ENCODE results near the gene BBS9. TPM values are rescaled to one million over a fixed set of nuclear protein-coding genes. Genes with fewer than 3 reads are reported as not detected.

Gene BBS9
- total and polyA plus RNA-seq, 2 experiments from 2014 or later, result 10.2 to 15.0 TPM

GRCh38 chr7:33651998-33652515, 522.7 kb downstream of the BBS9 start:
- 79 to 80% methylated on average over 3 of the region's 3 CpGs for WGBS, 2 experiments (ENCODE audit: low coverage in 1 of 2, low lambda C conversion rate in 2 of 2, missing lambda C conversion rate in 2 of 2)
- H3K4me1 ChIP-seq (ENCODE audit: insufficient read depth), result peaks cover 23% of the 10 kb centered on the region
- in situ Hi-C loops (cut with MboI), result no loop called here

DNA sequence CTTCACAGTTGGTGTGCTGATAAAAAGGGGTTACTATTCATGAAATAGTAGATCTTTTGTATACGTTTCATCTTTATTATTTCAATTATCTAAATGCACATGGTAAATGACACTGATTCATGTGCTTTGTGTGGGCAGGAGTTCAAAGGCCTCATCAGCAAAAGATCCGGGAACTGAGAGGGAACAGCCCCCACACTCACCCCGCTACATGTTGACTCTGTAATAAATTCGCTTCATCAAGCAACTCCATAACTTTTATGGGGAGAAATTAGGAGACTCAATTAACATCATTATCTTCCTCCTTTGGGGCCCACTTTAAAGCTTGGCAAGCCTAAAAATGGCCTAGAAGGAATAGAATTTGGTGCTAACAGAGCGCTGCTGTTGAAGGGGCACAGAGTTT, 525.3 kb downstream of the BBS9 start:
- in situ Hi-C loops (cut with MboI), result no loop called here
- Histone ChIP-seq H3K79me2 (ENCODE audit: insufficient read depth) (no peaks in the 10 kb centered on the region), H3K9me2 (ENCODE audit: insufficient read depth) (no peaks in the 10 kb centered on the region), H3K27ac (no peak overlapping the region), H3K36me3 (ENCODE audit: low read depth) (no peaks in the 10 kb centered on the region), H3F3A (ENCODE audit: insufficient read depth) (0 out of 2 replicates have a peak, but pooled peaks cover 8% of the 10 kb centered on the region), H3K4me3 (no peak overlapping the region), H3K9me3 (ENCODE audit: low read depth) (no peaks in the 10 kb centered on the region), H4K20me1 (ENCODE audit: insufficient read depth) (no peaks in the 10 kb centered on the region), H3K9ac (no peak overlapping the region), H3K4me1 (ENCODE audit: insufficient read depth) (peaks cover 18% of the 10 kb centered on the region), H2AFZ (no peak overlapping the region), H3K4me2 (ENCODE audit: unreplicated experiment) (no peak overlapping the region), H3K27me3 (replicated peaks; ENCODE audit: insufficient read depth) (no peaks in the 10 kb centered on the region)
- TF ChIP-seq EZH2phosphoT487 (IDR thresholded peaks at IDR 0.05; ENCODE audit: insufficient read depth, low read depth) (no peak), EZH2 (IDR thresholded peaks at IDR 0.05; ENCODE audit: insufficient read depth, poor library complexity, severe bottlenecking) (no peak)
- WGBS, 2 experiments (ENCODE audit: low coverage in 1 of 2, low lambda C conversion rate in 2 of 2, missing lambda C conversion rate in 2 of 2), result 88 to 90% methylated on average over 5 of the region's 5 CpGs
- DNase-seq, result no peak

More at GRCh38 chr7:33651998-33652515, 522.7 kb downstream of the BBS9 start:
- DNase-seq, result no peak
- TF ChIP-seq EZH2 (IDR thresholded peaks at IDR 0.05; ENCODE audit: insufficient read depth, poor library complexity, severe bottlenecking) (no peak), EZH2phosphoT487 (IDR thresholded peaks at IDR 0.05; ENCODE audit: insufficient read depth, low read depth) (no peak)
- Histone ChIP-seq H3K27me3 (replicated peaks; ENCODE audit: insufficient read depth) (no peaks in the 10 kb centered on the region), H4K20me1 (ENCODE audit: insufficient read depth) (no peaks in the 10 kb centered on the region), H3K9me3 (ENCODE audit: low read depth) (no peaks in the 10 kb centered on the region), H3K36me3 (ENCODE audit: low read depth) (no peaks in the 10 kb centered on the region), H3K4me3 (no peak overlapping the region), H3K79me2 (ENCODE audit: insufficient read depth) (no peaks in the 10 kb centered on the region), H3K27ac (no peak overlapping the region), H3F3A (ENCODE audit: insufficient read depth) (0 out of 2 replicates have a peak, but pooled peaks cover 10% of the 10 kb centered on the region), H2AFZ (no peak overlapping the region), H3K9ac (no peak overlapping the region), H3K9me2 (ENCODE audit: insufficient read depth) (no peaks in the 10 kb centered on the region), H3K4me2 (ENCODE audit: unreplicated experiment) (no peak overlapping the region)

Small RNA genes within 50 kb of the gene (small RNA-seq; reads per million reads assigned to genes)
- gene AC007312.1 (ENCODE audit: low read depth, low replicate concordance) (not detected), gene AC074338.1 (ENCODE audit: low read depth, low replicate concordance) (not detected), gene RNA5SP229 (ENCODE audit: low read depth, low replicate concordance) (not detected)

Other genes starting within 250 kb of the BBS9 start
- 31.1 and 33.1 TPM in 2 replicates for gene KBTBD2, start 237.8 kb upstream of the BBS9 start, total RNA-seq (2014; rRNA removed; shearing (Covaris generic))
- 19.1 and 19.9 TPM in 2 replicates for gene KBTBD2, start 237.8 kb upstream of the BBS9 start, polyA plus RNA-seq (2016; fragmentation: Nextera tagmentation; extraction: Ambion mirVana)
- 555 and 556 TPM in 2 replicates for gene FKBP9, start 172.1 kb upstream of the BBS9 start, total RNA-seq (2014; rRNA removed; shearing (Covaris generic))
- gene FKBP9, start 172.1 kb upstream of the BBS9 start, polyA plus RNA-seq (2016; fragmentation: Nextera tagmentation; extraction: Ambion mirVana), result 350 and 364 TPM in 2 replicates
- 22.5 and 34.9 TPM in 2 replicates for gene NT5C3A, start 66.8 kb upstream of the BBS9 start, total RNA-seq (2014; rRNA removed; shearing (Covaris generic))
- gene NT5C3A, start 66.8 kb upstream of the BBS9 start, polyA plus RNA-seq (2016; fragmentation: Nextera tagmentation; extraction: Ambion mirVana), result 40.2 and 40.4 TPM in 2 replicates
- gene RP9, start 20.2 kb upstream of the BBS9 start, total RNA-seq (2014; rRNA removed; shearing (Covaris generic)), result 3.9 and 9.5 TPM in 2 replicates
- 23.9 and 24.7 TPM in 2 replicates for gene RP9, start 20.2 kb upstream of the BBS9 start, polyA plus RNA-seq (2016; fragmentation: Nextera tagmentation; extraction: Ambion mirVana)

Data from GM23248 (cell line).